LNCaP clone FGC (cell line): ENCODE measurements around the gene FRS3.

Experiments used
- DNase-seq: peaks from one replicate; pipeline ENCODE4 v3.0.0-alpha.2; 2011; ENCODE audit warnings: low read depth
- H3K4me3 ChIP-seq: 2 replicates; pipeline ENCODE4 v1.5.1; 2011; ENCODE audit warnings: mild to moderate bottlenecking, low read depth, low read length, control low read depth
- TF ChIP-seq, protein P1 (sequence below): IDR thresholded peaks from 2 replicates; pipeline ENCODE4 v1.5.1; 2012; ENCODE audit warnings: mild to moderate bottlenecking; ENCODE audit not compliant: control insufficient read depth, insufficient read depth; ENCODE audit errors: extremely low read depth

Gene FRS3

GRCh38 chr6:41720262-41720620 is 59.5 kb downstream of the FRS3 start:
- no peak overlapping the region for H3K4me3 ChIP-seq
- DNase-seq, result no peak
- TF ChIP-seq, protein P1, sequence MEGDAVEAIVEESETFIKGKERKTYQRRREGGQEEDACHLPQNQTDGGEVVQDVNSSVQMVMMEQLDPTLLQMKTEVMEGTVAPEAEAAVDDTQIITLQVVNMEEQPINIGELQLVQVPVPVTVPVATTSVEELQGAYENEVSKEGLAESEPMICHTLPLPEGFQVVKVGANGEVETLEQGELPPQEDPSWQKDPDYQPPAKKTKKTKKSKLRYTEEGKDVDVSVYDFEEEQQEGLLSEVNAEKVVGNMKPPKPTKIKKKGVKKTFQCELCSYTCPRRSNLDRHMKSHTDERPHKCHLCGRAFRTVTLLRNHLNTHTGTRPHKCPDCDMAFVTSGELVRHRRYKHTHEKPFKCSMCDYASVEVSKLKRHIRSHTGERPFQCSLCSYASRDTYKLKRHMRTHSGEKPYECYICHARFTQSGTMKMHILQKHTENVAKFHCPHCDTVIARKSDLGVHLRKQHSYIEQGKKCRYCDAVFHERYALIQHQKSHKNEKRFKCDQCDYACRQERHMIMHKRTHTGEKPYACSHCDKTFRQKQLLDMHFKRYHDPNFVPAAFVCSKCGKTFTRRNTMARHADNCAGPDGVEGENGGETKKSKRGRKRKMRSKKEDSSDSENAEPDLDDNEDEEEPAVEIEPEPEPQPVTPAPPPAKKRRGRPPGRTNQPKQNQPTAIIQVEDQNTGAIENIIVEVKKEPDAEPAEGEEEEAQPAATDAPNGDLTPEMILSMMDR, result no peak
